HL-60 (cell line): ENCODE measurements around the gene CBX6.

Experiments used
- DNase-seq, 2 experiments: peaks; one replicate each; pipeline ENCODE4 v3.0.0-alpha.2; 2010 to 2020; ENCODE audit warnings: low read depth in 1 of 2, low spot score in 1 of 2
- H3K27ac ChIP-seq: fragments of 250-450 bp; sonication (Bioruptor Pico); replicated peaks from 2 replicates; pipeline ENCODE4 v1.5.1; 2020; ENCODE audit warnings: mild to moderate bottlenecking, moderate library complexity
- H3K27me3 ChIP-seq: fragments of 250-450 bp; sonication (Bioruptor Pico); 2 replicates; pipeline ENCODE4 v1.5.1; 2021; ENCODE audit warnings: mild to moderate bottlenecking, moderate library complexity; ENCODE audit not compliant: insufficient read depth, poor library complexity, severe bottlenecking
- H3K4me3 ChIP-seq: replicated peaks from 2 replicates; pipeline ENCODE4 v1.5.1; 2011; ENCODE audit warnings: mild to moderate bottlenecking, control low read depth, low read length; ENCODE audit not compliant: insufficient read depth
- CTCF ChIP-seq: IDR thresholded peaks from one replicate; pipeline ENCODE4 v1.5.1; 2011; ENCODE audit warnings: low read length, control low read depth, inconsistent platforms; ENCODE audit not compliant: insufficient read depth
- GABPA ChIP-seq: IDR thresholded peaks from 2 replicates; pipeline ENCODE4 v1.6.1; 2012; ENCODE audit warnings: low read depth
- POLR2AphosphoS5 ChIP-seq: IDR thresholded peaks from 2 replicates; pipeline ENCODE4 v1.6.1; 2012; ENCODE audit warnings: low read depth
- SPI1 ChIP-seq: IDR thresholded peaks from 2 replicates; pipeline ENCODE4 v1.6.1; 2012; ENCODE audit warnings: low read depth, mild to moderate bottlenecking, borderline replicate concordance
- TF ChIP-seq, protein P1 (sequence below): IDR thresholded peaks from 2 replicates; pipeline ENCODE4 v1.6.1; 2012; ENCODE audit warnings: low read depth; ENCODE audit not compliant: insufficient replicate concordance

The CBX6 gene

GRCh38 chr22:38831166-38831945 is 40.7 kb downstream of the CBX6 start:
- H3K4me3 ChIP-seq = no peak overlapping the region

GRCh38 chr22:38830845-38831108 is 41.2 kb downstream of the CBX6 start:
- Histone ChIP-seq H3K4me3 (no peak overlapping the region), H3K27me3 (peaks cover 2% of the 10 kb centered on the region), H3K27ac (no peak overlapping the region)
- TF ChIP-seq, protein P1, sequence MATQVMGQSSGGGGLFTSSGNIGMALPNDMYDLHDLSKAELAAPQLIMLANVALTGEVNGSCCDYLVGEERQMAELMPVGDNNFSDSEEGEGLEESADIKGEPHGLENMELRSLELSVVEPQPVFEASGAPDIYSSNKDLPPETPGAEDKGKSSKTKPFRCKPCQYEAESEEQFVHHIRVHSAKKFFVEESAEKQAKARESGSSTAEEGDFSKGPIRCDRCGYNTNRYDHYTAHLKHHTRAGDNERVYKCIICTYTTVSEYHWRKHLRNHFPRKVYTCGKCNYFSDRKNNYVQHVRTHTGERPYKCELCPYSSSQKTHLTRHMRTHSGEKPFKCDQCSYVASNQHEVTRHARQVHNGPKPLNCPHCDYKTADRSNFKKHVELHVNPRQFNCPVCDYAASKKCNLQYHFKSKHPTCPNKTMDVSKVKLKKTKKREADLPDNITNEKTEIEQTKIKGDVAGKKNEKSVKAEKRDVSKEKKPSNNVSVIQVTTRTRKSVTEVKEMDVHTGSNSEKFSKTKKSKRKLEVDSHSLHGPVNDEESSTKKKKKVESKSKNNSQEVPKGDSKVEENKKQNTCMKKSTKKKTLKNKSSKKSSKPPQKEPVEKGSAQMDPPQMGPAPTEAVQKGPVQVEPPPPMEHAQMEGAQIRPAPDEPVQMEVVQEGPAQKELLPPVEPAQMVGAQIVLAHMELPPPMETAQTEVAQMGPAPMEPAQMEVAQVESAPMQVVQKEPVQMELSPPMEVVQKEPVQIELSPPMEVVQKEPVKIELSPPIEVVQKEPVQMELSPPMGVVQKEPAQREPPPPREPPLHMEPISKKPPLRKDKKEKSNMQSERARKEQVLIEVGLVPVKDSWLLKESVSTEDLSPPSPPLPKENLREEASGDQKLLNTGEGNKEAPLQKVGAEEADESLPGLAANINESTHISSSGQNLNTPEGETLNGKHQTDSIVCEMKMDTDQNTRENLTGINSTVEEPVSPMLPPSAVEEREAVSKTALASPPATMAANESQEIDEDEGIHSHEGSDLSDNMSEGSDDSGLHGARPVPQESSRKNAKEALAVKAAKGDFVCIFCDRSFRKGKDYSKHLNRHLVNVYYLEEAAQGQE = no peak
- TF ChIP-seq CTCF (no peak), POLR2AphosphoS5 (no peak), GABPA (no peak), SPI1 (no peak)
- DNase-seq = no peak

More at GRCh38 chr22:38831166-38831945, 40.7 kb downstream of the CBX6 start:
- DNase-seq = peak; percentile 68 to 77
- TF ChIP-seq SPI1 (no peak; the same call in 1 of the 2 replicates), GABPA (no peak), POLR2AphosphoS5 (no peak), CTCF (no peak)
- TF ChIP-seq, protein P1 = no peak
- peaks cover 2% of the 10 kb centered on the region for H3K27me3 ChIP-seq
- H3K27ac ChIP-seq = no peak overlapping the region

DNA sequence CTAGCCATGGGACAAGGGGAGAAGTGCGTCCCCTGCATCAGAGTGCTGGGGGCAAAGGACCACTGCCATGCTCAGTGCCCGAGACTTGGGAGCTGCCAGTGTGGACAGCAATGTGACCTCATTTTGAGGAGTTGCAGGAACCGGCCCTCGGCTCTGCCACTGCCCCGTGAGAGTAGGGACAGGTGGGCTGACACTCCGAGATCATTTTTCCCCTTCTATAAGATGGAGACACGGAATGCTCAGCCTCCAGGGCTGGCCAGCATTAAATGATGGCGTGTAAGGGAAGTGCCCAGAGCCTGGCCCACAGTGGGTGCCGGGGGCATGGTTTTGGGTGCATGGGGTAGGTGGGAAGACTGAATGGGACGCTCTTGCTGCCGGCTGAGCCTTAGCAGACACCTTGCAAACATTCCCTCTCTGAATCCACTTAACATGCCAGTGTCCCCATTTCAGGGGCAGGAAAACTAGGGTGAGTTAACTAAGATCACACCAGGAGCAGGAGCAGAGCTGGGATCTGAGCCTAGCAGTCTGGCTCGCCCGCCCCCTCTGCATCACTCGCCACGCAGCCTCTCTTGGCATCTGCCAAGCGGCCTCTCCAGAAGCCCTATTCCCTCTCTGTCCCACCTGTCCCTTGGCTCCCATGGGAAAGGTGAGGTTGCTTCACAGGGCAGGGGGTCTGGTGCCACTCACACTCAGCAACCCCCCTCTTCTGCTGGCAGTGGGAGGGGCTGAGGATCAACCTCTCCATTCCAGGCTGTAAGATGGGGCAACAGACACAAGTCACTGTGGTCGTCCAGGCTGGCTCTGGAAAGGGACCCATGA is 41.8 kb downstream of the CBX6 start:
- TF ChIP-seq, protein P1 = no peak
- TF ChIP-seq CTCF (no peak), SPI1 (no peak), GABPA (no peak), POLR2AphosphoS5 (no peak)
- peaks cover 2% of the 10 kb centered on the region for H3K27me3 ChIP-seq
- H3K4me3 ChIP-seq = no peak overlapping the region
- no peak overlapping the region for H3K27ac ChIP-seq
- no peak for DNase-seq
